Activated naive CD4-positive, alpha-beta T cell treated with anti-CD3 and anti-CD28 coated beads for 36 hours (primary cell): ENCODE measurements around the gene SLC35A3. TPM values are rescaled to one million over a fixed set of nuclear protein-coding genes. Genes with fewer than 3 reads are reported as not detected.

Experiments
- CTCF ChIA-PET: fragments of 350-600 bp; sonication (Branson Sonifier 250); formaldehyde crosslinking; loops from one replicate; lab custom pipeline; 2021; ENCODE audit warnings: antibody characterized with exemption; lab: Charles Lee
- DNase-seq: peaks from one replicate; pipeline ENCODE4 v3.0.0-alpha.2; 2020
- H3K27ac Mint-ChIP-seq: one replicate; pipeline ENCODE4 v1.8.0; 2021; ENCODE audit warnings: mild to moderate bottlenecking, mixed read lengths
- H3K27me3 Mint-ChIP-seq: one replicate; pipeline ENCODE4 v1.8.0; 2021; ENCODE audit warnings: low read depth, mixed read lengths
- H3K36me3 Mint-ChIP-seq: one replicate; pipeline ENCODE4 v1.8.0; 2021; ENCODE audit warnings: low read depth, mixed read lengths
- H3K4me1 Mint-ChIP-seq: one replicate; pipeline ENCODE4 v1.8.0; 2021; ENCODE audit warnings: low read depth, mixed read lengths
- H3K4me3 Mint-ChIP-seq: one replicate; pipeline ENCODE4 v1.8.0; 2021; ENCODE audit warnings: mild to moderate bottlenecking, moderate library complexity, mixed read lengths
- H3K9me3 Mint-ChIP-seq: one replicate; pipeline ENCODE4 v1.8.0; 2021; ENCODE audit warnings: mixed read lengths
- intact Hi-C: fragments of 100-400 bp; cut with micrococcal nuclease; formaldehyde crosslinking; loops from one replicate; pipeline ENCODE4 v1.15.1; 2023
- total RNA-seq, 2 experiments: library from RNA; stranded (reverse); gene quantifications; one replicate each; pipeline ENCODE4 v1.2.3, GENCODE V29; 2021

SLC35A3 gene
- total RNA-seq, 2 experiments from 2014 or later, result 13.8 to 15.5 TPM

DNA sequence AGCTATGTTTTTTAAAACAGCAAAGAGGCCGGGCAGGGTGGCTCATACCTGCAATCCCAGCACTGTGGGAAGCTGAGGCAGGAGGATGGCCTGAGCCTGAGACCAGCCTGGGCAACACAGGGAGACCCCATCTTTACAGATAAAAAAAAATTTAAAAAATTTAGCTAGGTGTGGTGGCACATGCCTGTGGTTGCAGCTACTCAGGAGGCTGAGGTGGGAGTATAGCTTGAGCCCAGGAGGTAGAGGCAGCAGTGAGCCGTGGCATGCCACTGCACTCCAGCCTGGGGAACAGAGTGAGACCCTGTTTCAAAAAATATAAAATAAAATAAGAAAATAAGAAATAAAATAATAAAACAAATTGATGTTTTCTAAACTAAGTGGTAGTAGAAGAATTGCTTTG, 8.4 kb downstream of the SLC35A3 start:
- Mint-ChIP-seq H3K36me3 (peaks cover 7% of the 10 kb centered on the region), H3K27ac (no peak overlapping the region), H3K4me1 (peaks cover 8% of the 10 kb centered on the region), H3K4me3 (no peak overlapping the region), H3K9me3 (peaks cover 2% of the 10 kb centered on the region), H3K27me3 (no peaks in the 10 kb centered on the region)
- intact Hi-C loops, result no loop called here
- CTCF ChIA-PET, result no interaction called here
- DNase-seq, result no peak

DNA sequence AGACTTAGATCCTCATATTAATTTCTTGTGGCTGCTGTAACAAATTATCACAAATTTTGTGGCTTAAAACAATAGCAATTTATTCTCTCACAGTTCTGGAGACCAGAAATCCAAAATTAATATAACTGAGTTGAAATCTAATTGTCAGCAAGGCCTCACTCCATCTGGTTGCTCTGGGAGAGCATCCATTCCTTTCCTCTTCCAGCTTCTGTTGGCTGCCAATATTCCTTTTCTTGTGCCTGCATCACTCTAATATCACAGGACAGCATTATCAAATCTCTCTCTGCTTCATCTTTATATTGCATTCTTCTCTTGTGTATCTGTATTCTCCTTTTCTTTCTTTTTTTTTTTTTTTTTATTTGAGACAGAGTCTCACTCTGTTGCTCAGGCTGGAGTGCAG, 9.3 kb downstream of the SLC35A3 start:
- no peak overlapping the region for H3K4me3 Mint-ChIP-seq
- H3K4me1 Mint-ChIP-seq, result peaks cover 8% of the 10 kb centered on the region
- no peak for DNase-seq
- H3K9me3 Mint-ChIP-seq, result peaks cover 2% of the 10 kb centered on the region
- CTCF ChIA-PET, result interaction anchor here (0.7 to 1.0 kb wide), 2 partner anchors 29 to 42 kb away, joined by 3 to 4 read pairs; no protein-coding TSS in a partner anchor
- intact Hi-C loops, result no loop called here
- peaks cover 7% of the 10 kb centered on the region for H3K36me3 Mint-ChIP-seq
- no peaks in the 10 kb centered on the region for H3K27me3 Mint-ChIP-seq
- H3K27ac Mint-ChIP-seq, result no peak overlapping the region

DNA sequence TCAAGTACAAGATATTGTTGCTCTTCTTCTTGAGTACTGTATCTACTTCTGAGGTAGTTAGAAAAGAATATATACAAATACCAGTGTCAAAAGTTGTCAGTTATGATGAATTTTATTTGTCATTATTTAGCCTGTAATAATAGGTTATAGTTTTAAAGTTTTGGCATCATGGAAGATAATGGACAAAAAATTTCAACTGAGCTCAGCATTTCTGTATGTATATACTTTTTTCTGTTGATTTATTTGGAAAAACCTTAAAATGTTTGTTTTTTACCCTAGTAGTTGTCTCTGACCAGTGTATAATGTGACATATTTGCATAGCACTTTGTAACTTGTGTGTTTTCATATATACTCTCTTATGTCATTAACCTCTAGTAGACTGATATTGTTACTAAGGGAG, 11.1 kb downstream of the SLC35A3 start:
- H3K4me1 Mint-ChIP-seq, result peaks cover 5% of the 10 kb centered on the region
- intact Hi-C loops, result no loop called here
- no peak overlapping the region for H3K27ac Mint-ChIP-seq
- H3K9me3 Mint-ChIP-seq, result peaks cover 4% of the 10 kb centered on the region
- peaks cover 14% of the 10 kb centered on the region for H3K36me3 Mint-ChIP-seq
- no peak overlapping the region for H3K4me3 Mint-ChIP-seq
- no peak for DNase-seq
- H3K27me3 Mint-ChIP-seq, result no peaks in the 10 kb centered on the region
- CTCF ChIA-PET, result no interaction called here

DNA sequence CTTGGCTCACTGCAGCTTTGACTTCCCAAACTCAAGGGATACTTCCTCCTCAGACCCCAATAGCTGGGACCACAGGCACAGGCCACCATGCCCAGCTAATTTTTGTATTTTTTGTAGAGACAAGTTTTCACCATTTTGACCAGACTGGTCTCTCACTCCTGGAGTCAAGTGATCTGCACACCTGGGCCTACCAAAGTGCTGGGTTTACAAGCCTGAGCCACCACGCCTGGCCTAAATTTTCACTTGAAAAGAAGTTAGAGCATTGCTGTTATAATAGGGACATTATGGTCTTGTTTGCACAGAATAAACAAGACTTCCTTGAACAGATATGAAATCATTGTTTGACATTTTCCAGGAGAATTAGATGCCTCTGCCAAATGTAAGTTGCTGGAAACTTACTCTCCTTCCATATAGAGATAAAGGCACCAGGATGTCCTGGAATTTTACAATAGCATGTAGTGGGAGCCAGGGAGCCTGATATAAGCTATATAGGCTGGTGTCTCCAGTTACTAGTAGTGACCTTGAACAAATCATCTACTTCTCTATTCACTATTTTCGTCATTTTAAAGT, 16.9 kb downstream of the SLC35A3 start:
- no peak for DNase-seq
- Mint-ChIP-seq H3K4me3 (no peak overlapping the region), H3K9me3 (peaks cover 6% of the 10 kb centered on the region), H3K27ac (no peak overlapping the region), H3K4me1 (peaks cover 3% of the 10 kb centered on the region), H3K36me3 (peaks cover 36% of the 10 kb centered on the region), H3K27me3 (no peaks in the 10 kb centered on the region)
- CTCF ChIA-PET, result interaction anchor here (0.7 kb wide), 1 partner anchor 472 kb away, joined by 3 read pairs; no protein-coding TSS in a partner anchor
- intact Hi-C loops, result no loop called here

DNA sequence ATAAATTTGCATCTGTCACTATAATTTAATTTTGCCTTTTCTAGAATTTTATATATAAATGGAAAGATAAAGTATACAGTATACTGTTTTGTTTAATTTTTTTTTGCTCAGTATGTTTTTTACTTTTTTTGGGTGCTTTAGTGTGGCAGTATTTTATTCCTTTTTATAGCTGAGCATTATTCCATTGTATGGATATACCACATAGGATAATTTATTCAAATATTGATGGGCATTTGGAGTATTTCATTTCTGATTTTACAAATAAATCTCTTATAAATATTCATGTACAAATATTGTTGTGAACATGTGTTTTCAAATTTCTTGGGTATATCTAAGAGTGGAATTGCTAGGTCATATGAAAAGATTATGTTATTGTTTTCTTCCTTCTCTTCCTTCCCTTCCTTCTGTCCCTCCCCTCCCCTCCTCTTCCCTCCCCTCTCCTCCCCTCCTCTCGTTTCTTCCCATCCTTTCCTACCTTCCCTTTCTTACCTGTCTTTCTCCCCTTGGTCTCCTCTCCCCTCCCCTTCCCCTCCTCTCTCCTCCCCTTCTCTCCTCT, 18.5 kb downstream of the SLC35A3 start:
- DNase-seq, result no peak
- H3K36me3 Mint-ChIP-seq, result peaks cover 44% of the 10 kb centered on the region
- H3K27me3 Mint-ChIP-seq, result no peaks in the 10 kb centered on the region
- no peak overlapping the region for H3K4me3 Mint-ChIP-seq
- peaks cover 3% of the 10 kb centered on the region for H3K9me3 Mint-ChIP-seq
- intact Hi-C loops, result no loop called here
- peaks cover 6% of the 10 kb centered on the region for H3K4me1 Mint-ChIP-seq
- CTCF ChIA-PET, result interaction anchor here (1.4 kb wide), 1 partner anchor 11 kb away, joined by 3 read pairs; no protein-coding TSS in a partner anchor
- H3K27ac Mint-ChIP-seq, result no peak overlapping the region

DNA sequence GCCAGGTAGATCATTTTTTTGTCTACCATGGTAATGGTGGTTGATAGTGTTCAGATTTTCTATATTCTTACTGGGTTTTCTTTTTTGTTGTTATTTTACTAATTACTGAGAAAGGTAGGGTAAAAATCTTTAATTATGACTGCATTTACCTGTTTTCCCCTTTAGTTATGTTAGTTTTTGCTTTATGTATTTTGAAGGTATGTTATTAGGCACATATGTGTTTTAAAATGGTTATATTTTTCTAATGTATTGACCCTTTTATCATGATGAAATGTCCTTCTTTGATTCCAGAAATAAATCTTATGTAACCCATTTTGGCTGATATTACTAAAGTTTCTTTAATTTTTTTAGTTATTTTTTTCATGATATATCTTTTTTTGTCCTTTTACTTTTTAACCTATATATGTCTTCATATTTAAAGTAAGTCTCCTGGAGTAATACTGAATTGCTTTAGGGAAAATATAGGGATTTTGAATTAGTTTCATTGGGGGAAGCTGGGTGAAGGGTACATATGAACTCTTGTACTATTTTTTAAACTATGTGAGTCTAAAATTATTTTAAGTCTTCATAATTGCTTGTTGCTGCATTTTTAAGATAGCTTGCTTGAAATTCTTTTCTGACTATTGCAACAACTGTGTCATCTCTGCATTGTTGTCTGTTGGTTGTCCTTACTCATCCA, 22.4 kb downstream of the SLC35A3 start:
- Mint-ChIP-seq H3K4me1 (peaks cover 3% of the 10 kb centered on the region), H3K27me3 (no peaks in the 10 kb centered on the region), H3K4me3 (no peak overlapping the region), H3K27ac (no peak overlapping the region), H3K9me3 (peaks cover 1% of the 10 kb centered on the region), H3K36me3 (peaks cover 52% of the 10 kb centered on the region)
- DNase-seq, result no peak
- CTCF ChIA-PET, result no interaction called here
- intact Hi-C loops, result no loop called here

DNA sequence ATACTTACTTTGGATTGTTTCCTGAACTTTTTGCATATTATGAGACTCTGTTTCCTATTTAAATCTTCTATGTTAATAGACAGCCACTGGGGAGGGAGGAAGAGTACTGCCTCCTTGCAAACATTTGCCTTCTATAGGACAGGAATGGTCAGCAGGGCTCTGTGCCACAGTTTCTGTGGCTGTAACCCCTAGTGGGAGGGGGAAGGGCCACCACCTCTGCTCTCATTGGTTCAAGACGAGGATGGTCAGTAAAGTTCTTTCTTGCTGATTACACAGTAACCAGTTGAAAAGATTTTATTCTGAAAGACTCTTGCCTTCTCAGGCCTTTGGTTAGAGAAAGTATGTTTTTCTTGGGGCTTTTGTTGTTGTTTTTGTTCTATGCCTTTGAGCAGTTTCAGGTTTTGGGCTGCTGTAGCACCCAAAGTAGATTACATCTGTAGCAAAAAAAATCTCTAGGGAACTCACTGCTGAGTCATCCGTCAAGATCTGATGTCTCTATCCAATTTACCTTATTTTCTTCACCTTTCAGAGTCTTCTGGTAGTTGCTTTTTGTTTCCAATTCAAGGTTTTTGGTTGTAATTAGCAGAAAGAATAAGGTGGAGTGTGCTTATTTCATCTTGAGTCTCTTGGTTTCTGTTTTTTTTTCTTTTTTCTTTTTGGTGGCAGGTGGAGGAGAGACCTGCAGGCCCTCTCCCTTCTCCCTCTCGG, 23.1 kb downstream of the SLC35A3 start:
- H3K9me3 Mint-ChIP-seq, result peaks cover 1% of the 10 kb centered on the region
- CTCF ChIA-PET, result no interaction called here
- H3K4me3 Mint-ChIP-seq, result no peak overlapping the region
- H3K27me3 Mint-ChIP-seq, result no peaks in the 10 kb centered on the region
- H3K36me3 Mint-ChIP-seq, result peaks cover 51% of the 10 kb centered on the region
- peaks cover 3% of the 10 kb centered on the region for H3K4me1 Mint-ChIP-seq
- no peak for DNase-seq
- intact Hi-C loops, result no loop called here
- no peak overlapping the region for H3K27ac Mint-ChIP-seq

DNA sequence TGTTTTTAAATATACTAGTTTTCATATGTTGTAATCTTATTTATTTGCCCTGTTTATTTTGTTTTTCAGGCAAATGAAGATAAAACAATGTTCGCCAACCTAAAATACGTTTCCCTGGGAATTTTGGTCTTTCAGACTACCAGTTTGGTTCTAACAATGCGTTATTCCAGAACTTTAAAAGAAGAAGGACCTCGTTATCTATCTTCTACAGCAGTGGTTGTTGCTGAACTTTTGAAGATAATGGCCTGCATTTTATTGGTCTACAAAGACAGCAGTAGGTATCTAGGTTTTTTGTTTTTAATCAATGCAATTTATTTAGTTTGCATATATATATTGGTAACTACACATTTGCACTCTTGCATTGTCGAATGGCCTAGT, 23.7 kb downstream of the SLC35A3 start:
- no peak for DNase-seq
- Mint-ChIP-seq H3K9me3 (peaks cover 1% of the 10 kb centered on the region), H3K27ac (no peak overlapping the region), H3K36me3 (peaks cover 52% of the 10 kb centered on the region), H3K4me3 (no peak overlapping the region), H3K27me3 (no peaks in the 10 kb centered on the region), H3K4me1 (peaks cover 3% of the 10 kb centered on the region)
- intact Hi-C loops, result no loop called here
- CTCF ChIA-PET, result no interaction called here

DNA sequence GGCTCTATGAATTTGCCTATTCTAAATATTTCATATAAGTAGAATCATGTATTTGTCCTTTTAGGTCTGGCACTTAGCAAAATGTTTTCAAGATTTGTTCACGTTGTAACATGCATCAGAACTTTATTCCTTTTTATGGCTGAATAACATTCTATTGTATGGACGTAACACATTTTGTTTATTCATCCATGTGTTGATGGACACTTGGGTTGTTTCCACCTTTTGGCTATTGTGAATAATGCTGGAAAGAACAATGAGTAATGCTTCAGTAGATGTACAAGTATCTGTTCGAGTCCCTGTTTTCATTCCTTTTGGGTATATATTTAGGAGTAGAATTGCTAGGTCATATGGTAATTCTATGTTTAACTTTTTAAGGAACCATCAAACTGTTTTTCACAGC, 24.7 kb downstream of the SLC35A3 start:
- peaks cover 3% of the 10 kb centered on the region for H3K4me1 Mint-ChIP-seq
- intact Hi-C loops, result no loop called here
- DNase-seq, result no peak
- H3K9me3 Mint-ChIP-seq, result peaks cover 1% of the 10 kb centered on the region
- CTCF ChIA-PET, result no interaction called here
- H3K4me3 Mint-ChIP-seq, result no peak overlapping the region
- H3K36me3 Mint-ChIP-seq, result peaks cover 49% of the 10 kb centered on the region
- no peaks in the 10 kb centered on the region for H3K27me3 Mint-ChIP-seq
- no peak overlapping the region for H3K27ac Mint-ChIP-seq

DNA sequence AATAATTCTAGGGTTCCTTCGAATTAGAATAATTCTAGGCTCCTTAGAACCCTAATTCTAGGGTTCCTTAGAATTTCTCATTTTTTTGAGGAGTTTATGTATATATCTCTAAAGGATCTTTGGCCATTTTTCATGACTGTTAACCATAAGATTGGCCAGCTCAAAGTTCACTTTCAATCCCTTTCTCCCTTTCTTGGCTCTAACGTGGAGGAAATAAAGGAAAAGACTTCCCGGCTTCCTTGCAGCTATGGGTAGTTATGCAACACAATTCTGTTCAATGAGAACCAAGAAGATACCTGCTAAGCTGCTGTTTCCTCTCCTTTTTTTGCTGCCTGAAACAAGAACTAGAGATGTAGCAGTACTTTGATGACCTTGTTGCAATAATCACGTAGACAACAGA, 27.2 kb downstream of the SLC35A3 start:
- Mint-ChIP-seq H3K36me3 (peaks cover 46% of the 10 kb centered on the region), H3K27me3 (no peaks in the 10 kb centered on the region), H3K9me3 (no peaks in the 10 kb centered on the region), H3K27ac (no peak overlapping the region), H3K4me1 (peaks cover 5% of the 10 kb centered on the region), H3K4me3 (no peak overlapping the region)
- intact Hi-C loops, result no loop called here
- no peak for DNase-seq
- CTCF ChIA-PET, result no interaction called here

DNA sequence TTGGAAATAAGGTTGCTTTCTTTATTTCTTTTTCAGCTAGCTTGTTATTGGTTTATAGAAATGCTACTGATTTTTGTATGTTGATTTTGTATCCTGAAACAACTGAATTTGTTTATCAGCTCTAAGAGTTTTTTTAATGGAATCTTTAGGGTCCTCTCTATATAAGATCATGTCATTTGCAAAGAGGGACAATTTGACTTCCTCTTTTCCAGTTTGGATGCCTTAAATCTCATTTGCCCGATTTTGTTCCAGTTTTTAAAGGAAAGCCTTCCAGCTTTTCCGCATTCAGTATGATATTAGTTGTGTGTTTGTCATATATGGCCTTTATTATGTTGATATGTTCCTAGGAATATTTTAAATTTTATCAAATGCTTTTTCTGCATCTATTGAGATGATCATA, 31.7 kb downstream of the SLC35A3 start:
- Mint-ChIP-seq H3K9me3 (peaks cover 12% of the 10 kb centered on the region), H3K4me1 (peaks cover 6% of the 10 kb centered on the region), H3K27ac (no peak overlapping the region), H3K4me3 (no peak overlapping the region), H3K36me3 (peaks cover 56% of the 10 kb centered on the region), H3K27me3 (no peaks in the 10 kb centered on the region)
- CTCF ChIA-PET, result no interaction called here
- DNase-seq, result no peak
- intact Hi-C loops, result no loop called here

DNA sequence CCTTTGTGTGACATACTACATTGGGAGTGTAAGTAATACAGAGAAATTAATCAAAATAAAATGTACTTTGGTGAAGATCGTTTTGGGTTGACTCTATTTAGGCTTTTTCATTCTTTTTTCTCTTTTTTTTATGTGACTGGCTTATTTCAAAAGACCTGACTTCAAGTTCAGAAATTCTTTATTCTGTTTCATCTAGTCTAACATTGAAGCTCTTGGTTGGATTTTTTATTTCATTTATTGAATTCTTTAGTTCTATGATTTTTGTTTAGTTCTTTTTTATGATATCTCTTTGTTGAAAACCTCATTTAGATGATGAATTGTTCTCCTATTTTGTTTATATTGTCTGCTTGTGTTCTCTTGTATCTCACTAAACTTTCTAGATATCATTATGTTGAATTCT, 35.6 kb downstream of the SLC35A3 start:
- Mint-ChIP-seq H3K4me1 (peaks cover 6% of the 10 kb centered on the region), H3K27me3 (no peaks in the 10 kb centered on the region), H3K36me3 (peaks cover 43% of the 10 kb centered on the region), H3K9me3 (peaks cover 12% of the 10 kb centered on the region), H3K27ac (no peak overlapping the region), H3K4me3 (no peak overlapping the region)
- CTCF ChIA-PET, result no interaction called here
- intact Hi-C loops, result no loop called here
- DNase-seq, result no peak
